NCI-H2196 (cell line): ENCODE measurements around the gene PLEKHM3.
A peak's percentile ranks its signal among the peaks of the same experiment; 100 is the strongest.

Source experiments
- DNase-seq: peaks from one replicate; lab custom pipeline; 2025; ENCODE audit not compliant: unreplicated experiment; lab: John Stamatoyannopoulos, UW

PLEKHM3 gene

DNA sequence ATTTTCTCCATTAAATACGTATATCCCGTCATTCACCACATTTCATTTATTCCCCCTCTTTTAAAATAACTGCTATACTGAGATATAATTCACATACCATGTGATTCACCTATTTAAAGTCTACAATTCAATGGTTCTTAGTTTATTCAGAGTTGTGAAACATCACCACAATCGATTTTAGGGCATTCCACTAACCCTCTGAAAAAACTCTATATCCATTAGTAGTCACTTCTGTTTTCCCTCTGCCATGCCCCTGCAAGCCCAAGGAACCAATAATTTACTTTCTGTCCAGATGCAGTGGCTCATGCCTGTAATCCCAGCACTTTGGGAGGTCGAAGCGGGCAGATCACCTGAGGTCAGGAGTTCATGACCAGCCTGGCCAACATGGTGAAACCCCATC is 160.1 kb downstream of the PLEKHM3 start:
- no peak for DNase-seq

DNA sequence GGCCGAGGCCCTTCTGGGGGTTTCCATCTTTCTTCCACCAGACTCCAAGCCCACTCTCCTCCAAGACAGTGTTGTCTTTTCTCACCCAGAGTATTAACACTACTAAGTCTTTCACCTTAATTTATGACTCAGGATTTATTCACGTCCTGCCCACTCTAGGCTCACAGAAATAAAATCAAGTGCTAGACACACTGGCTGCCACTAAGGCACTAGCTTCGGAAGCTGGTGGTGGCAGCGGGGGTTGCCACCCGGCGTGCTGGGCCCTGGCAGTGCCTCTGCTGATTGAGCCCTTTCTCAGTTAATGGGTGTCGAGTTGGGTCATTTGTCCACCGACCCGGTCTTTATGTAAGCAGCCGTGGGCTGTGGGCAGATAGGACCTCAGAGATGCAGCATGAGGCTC is 162.0 kb downstream of the PLEKHM3 start:
- DNase-seq, result no peak

DNA sequence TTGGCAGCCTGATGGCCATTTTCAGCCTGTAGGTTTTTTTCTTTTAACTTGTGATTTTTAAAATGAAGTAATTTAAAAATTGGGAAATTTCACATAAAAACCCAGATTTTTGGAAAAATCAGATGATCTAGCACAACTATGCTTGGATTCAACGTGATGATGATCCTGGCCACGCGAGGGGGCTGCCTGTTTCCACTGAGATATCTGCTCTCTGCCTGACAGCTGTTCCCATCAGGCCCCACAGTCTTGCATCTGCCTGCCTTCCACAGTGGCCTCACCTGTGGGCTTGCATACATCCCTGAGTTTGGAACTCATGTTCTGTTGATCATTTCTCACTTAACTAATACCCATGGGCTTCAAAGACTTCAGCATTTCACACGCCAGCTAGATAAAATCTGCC is 163.5 kb downstream of the PLEKHM3 start:
- DNase-seq, result no peak

DNA sequence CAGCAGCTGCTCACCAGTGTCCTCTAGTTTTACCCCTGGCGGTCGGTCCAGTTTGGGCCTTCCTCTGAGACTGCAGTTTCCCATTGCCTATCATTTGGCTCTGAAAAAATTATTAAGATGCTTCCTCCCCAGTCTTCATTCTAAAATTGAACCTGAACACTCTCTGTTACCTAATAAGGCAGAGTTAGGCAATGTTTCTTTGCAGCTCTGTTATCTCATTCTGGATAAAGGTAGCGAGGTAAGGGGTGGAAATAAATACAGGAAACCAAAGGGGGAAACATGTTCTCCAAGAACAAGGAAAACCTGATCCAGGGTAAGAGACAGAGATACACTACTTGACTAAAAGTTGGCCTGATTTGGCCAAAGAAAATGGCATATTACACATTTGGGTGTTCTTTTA is 164.6 kb downstream of the PLEKHM3 start:
- DNase-seq, result no peak

DNA sequence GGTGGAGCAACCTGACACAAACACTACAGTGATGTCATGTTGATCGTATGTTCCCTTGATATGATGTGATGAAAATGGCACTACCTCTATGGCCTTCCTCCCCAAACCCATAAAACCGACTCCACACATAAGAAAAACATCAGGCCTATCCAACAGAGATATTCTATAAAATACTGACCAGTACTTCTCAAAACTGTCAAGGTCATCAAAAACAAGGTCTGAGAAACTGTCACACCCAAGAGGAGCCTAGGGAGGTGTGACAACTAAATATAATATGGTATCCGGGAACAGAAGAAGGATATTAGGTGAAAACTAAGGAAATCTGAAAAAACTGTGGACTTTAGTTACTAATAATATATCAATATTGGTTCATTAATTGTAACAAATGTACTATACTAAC is 169.7 kb downstream of the PLEKHM3 start:
- DNase-seq, result no peak

DNA sequence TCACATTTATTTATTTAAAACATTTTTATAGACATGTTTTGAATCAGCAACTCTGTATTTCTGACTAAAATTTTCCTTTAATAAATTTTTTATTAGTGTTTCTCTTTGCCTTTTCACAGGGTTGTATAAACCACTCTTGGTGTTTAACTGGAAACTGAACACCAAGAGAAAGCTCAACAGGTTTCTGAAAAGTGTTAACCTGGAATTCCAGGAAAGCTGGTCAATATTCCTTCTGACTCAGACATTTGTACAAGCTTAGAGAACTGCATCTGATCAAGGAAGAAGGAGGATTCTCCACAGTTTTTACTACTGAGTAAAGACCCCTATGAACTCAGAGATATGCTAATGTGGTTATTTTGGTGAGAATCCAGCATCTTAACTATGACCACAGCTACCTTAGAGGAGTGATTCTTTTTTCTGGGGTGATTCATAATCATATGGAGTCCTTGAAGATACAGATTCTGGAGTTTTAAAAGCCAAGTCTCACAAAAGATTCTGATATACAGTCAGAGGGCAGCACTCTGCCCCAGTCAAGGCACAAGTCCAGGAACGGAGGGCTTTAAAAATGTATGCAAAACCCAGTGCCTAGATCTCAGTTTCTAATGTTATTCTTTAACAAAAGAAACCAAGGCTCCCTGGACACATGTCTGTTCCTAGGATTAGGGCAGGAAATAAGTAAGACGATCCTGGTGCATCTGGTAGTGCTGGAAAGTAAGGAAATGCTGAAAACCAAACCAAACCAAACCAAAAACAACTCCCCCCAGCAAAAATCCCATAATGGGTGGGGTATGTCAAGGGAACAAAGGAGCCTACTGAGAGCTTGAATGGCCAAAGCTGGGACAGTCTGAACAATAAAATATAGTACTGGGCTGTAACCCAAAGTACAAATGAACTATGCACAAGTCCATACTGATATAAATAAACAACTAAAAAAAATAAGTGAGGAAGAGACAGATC is 170.6 kb downstream of the PLEKHM3 start:
- no peak for DNase-seq

DNA sequence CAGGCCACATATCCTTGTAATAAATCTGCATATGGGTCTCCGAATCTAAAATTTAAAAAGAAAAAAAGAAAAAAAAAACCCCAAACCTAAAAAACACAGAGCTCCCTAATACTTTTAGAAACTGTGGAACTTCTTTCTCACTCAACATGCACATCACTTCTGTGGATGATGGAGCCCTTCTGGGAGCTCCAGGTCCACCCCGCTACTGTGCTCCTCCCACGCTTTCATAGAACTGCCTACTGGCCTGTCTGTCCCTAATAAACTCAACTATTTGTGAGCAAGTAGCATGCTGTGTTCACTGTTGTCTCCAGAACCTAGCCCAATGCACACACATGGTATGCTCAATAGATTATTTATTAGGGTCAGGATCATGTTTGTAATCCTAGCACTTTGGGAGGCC is 172.5 kb downstream of the PLEKHM3 start:
- no peak for DNase-seq

DNA sequence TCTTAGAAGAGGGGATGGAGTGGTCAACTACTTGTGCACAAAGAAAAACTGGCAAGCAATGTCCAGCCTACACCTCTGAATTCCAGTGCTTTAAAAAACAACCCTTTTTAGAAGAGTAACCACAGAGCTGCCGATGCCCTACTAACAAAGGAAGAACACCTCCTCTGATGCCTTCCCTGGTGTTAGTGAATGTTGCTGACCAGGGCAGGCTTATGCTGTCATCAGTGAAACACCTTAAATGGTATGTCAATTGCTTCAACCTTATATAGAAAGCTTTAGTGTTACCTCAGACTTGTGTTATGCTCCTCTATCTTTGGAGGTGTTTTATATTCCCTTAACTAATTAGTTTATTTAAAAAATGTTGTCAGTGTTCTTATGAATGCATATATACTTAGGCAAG is 175.9 kb downstream of the PLEKHM3 start:
- DNase-seq, result no peak

DNA sequence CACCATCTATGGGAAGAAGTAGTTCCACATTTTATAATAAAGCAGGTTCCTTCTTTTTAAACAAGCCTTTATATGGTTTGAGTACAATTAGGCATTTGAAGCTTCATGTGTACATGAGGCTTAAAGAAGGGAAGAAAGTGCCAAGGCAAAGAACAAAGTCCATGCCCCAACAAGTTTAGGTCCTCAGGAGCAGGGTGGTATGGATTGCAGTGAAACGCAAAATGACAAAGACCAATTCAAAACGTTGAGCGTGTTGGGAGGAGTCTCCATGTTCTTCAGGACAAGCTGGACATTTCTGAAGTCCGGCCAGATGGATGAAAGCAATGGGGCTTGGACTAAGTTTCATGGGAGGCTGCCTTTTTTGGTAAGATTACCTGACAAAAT is 176.8 kb downstream of the PLEKHM3 start:
- DNase-seq, result no peak

DNA sequence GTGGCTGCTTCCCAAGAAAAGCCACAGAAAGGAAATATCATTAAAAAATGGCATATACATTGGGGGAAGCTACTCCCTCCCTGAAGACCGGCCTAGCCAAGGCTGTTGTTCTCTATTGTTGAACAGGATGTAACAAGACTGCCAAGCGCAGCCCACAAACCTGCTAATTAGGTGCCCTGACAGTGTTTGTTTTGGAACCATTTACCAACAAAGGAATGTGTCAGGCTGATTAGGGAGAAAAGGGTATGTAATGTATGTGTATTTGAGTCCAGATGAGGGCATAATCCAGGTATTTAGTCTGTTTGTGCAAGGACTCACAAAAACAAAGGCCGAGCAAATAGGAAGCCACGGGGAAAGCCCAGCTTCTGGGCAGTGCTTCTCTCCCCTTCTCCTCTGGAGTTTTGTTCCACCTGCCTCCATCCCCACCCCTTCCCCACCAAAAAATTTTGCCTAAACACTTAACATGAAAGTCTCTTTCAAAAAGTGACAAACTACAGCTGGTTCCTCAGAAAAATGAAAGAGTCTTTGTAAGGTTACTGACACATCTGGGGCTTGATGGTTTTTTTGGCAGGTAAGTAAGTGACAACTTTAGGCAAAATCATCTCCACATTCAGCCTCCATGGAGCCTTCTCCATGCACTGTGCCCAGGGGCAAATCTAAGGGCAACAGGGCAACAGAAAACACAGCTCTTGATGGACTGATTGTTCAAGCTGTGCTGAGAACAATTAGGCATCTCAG is 177.4 kb downstream of the PLEKHM3 start:
- DNase-seq, result peak; percentile 71

DNA sequence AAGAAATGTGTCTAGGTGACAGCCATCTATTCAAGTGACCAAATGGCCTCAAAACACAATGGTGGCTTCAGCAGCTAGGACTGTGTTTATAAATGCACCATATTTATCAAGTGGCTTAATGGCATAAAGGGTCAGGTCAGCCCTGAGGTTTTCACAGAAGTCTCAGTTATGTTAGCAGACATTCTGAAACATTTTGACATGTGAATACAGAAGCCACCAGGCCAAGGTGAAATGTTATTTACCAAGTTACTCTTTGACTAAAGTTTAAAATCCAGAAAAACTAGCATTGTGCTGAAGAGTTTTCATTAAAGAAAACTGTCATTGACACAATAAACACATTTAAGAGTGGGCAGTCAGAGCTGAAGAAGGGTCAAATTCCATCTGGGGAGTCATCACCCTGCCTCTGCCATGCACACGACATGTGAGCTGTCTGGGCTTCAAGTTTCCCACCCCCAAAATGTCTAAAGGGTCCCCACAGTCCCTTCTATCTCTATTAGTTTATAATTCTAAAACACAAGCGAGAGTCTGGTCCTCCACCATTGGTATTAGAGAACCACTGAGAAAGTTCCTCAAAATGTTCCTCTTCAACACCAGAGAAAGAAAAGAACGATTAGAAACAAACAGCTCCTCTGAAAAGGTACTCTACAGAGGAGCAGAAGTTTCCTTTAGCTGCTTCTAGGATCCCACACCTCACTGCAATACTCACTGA is 178.1 kb downstream of the PLEKHM3 start:
- DNase-seq, result no peak

DNA sequence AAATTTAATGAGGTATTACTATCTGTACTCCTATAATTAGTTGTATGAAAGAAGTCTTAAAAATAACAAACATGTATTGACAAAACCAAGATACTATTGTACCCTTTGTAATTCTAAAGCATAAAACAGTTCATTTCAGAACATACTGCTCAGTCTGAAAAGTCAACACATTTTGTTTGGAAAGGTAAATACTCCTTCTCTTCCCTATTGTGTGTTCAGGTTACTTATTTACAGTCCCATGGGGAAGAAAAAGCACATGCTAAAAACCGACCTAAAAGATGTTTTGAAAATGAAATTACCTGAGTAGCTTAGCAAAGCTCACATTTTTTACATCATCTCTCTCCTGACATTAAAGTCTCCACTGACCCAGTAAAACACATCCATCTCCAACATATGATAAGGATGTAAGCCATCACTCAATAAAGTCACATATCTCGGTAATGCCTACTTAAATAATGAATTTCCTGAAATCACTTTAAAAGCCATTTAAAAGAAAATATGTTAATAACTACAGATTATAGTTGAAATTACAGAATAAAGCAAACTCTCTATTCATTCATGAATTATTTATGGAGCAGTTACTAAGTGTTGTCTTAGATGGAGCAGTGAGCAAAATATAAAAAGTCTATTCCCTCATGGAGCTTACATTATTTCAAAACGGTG is 180.0 kb downstream of the PLEKHM3 start:
- DNase-seq, result no peak

DNA sequence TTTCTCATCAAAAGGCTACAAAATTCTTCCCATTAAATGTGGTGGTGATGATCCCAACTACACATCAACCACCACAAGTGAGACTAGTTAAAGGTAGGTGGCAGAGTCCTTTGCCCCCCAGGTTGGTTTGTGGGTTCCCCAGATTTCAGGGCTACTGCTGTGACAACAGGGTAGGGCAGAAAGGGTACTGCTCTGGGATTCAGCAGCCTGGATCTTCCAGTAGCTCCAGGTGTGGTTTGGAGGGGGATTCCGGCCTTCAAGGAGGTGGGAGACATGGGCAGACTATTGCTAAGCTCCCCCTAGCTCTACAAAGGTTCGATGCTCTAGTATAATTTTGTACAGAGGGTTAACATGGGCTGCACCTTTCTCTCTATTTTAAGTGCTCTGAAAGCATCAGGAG is 180.7 kb downstream of the PLEKHM3 start:
- no peak for DNase-seq

DNA sequence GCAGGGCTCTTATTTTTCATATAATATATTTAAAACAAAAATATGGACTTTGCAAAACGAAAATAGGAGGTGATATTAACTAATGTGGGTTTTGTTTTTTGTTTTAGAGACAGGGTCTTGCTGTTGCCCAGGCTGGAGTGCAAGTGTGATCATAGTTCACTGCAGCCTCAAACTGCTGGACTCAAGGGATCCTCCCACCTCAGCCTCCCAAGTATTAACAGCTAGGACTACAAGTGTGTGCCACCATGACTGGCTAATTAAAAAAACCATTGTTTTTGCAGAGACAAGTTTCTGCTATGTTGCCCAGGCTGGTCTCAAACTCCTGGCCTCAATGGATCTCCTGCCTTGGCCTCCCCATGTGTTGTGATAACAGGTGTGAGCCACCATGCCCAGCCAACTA is 185.2 kb downstream of the PLEKHM3 start:
- no peak for DNase-seq

DNA sequence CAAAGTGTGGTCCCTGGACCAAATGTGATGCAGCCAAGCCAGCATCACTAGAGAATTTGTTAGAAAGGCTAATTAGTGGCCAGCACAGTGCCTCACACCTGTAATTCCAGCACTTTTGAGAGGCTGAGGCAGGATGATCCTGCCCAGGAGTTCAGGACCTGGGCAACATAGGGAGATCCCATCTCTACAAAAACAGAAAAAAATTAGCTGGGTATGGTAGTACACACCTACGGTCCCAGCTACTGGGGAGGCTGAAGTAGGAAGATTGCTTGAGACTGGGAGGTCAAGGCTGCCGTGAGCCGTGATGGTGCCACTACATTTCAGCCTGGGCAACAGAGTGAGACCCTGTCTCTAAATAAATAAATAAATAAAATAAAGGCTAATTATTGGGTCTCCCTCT is 185.8 kb downstream of the PLEKHM3 start:
- no peak for DNase-seq

DNA sequence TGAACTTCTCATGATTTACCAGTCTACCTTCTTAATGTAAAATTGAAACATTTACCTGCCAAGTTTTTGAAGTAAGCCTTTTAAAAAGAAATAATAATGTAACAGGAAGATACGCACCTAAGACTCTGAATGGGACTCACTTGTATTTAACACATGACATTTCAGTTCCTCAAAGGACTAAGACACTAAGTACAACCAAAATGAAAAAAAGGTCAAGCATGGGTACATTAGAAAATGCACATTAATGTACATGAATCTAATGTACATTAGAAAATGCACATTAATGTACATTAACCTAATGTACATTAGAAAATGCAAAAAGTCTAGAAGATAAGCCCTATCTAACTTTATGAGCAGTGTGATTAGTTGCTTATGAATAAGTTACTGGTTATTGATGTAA is 186.3 kb downstream of the PLEKHM3 start:
- DNase-seq, result no peak

DNA sequence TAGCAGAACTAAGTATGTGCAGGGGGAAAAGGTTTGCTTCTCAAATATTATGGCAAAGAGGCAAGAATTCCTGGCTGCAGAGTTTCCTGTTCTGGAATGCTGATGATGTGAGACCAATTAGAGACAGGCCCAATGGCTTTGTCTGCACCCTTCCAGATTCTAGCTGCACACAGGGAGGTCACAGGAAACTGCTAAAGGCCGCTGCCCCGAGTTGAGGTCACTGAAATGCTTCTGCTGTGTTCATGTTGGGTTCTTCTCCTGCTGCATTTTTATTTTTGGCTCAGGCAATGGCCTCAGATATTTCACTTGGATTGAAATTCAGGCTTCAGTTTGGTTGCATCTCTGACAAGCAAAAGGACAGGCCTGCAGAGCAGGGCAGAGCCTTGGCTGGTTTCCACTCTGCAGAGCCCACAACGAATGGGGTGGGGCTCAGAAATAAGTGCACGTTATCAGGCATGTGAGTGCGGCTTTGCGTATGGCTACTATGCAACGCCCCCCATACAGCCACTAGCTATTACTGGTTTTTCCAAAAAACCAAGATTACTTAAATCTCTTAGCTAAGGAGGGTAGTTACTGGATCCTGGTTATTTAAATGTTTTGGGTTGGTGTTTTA is 188.7 kb downstream of the PLEKHM3 start:
- DNase-seq, result no peak

DNA sequence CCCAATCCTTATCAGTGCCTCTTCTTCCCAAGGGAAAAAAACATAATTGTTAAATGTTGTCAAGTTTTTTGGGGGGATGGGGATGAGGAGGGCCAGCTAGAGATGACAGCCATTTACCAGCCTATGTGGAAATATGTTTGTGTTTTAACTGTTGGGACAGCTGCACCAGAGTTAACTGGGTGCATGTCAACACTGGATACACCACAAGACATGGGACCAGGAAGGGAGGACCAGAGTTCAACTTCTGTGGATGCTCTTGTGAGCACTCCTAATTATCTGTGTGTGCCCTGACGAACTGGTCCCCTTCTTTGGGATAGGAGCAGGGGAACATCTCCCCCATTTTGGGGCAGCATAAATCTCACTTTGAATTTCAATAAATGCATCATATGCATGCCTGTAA is 189.5 kb downstream of the PLEKHM3 start:
- no peak for DNase-seq

DNA sequence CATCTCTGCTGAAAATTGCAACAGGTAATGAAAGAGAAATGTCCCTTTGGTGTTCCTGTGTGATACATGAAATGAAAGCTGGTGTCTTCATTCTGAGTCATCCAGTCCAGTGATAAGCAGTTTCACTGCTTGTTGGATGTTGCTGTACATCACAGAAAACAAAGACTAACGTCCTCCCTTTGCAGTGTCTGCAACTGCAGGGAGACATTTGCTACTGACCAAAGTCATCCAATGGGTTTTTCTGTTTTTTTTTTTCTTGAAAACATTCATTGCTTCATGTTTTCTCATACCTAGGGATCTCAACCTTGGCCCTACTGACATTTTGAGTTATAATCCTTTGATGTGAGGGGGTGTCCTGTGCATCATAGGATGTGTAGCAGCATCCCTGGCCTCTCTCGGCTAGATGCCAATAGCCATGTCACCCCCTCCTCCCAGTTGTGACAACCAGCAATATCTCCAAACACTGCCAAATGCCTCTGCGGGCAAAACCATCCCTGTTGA is 192.0 kb downstream of the PLEKHM3 start:
- no peak for DNase-seq

DNA sequence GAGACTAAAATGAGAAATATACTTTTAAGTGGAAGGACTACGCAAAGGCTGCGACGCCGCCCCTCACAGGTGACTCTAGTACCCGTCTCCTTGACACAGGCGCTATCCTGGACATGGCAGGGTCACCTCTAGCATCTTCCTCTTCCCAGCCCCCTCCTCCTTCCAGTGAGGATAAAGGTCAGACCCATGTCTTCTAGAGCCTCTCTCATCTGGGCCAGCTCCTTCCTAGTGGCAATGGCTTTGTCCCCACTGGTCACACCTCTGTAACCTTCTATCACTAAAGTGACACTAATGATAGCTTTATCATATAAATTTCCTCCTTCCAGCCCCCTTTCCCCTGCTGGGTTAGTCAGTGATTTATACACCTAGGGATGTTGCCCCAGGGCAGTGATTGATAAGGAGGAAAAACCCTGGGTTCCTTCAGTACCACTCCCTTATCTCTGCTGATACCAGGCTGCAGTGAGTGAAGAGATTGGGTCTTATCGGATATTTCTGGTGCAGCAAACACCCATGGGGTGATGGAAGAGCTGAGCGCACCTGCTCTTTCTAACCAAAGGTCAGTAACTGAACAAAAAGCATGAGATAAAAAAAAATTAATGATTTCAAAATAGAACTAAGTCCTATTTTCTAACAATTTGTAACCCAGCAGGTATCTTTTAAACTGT is 193.6 kb downstream of the PLEKHM3 start:
- no peak for DNase-seq
